SU-DHL-6 (cell line): ENCODE data around the gene GFOD1.

Experiments used
- H2AFZ ChIP-seq: fragments of 200-600 bp; sonication (generic); 2 replicates; pipeline ENCODE4 v1.6.1; 2014; ENCODE audit warnings: low read depth, mild to moderate bottlenecking, moderate library complexity, mixed read lengths, antibody characterized with exemption, low read length; ENCODE audit not compliant: severe bottlenecking
- H3F3A ChIP-seq: fragments of 200-600 bp; shearing (Covaris generic); 2 replicates; pipeline ENCODE4 v1.6.0; 2016; ENCODE audit warnings: antibody characterized with exemption, mild to moderate bottlenecking; ENCODE audit not compliant: insufficient read depth
- H3K27ac ChIP-seq: fragments of 200-600 bp; sonication (generic); 2 replicates; pipeline ENCODE4 v1.5.1; 2016; ENCODE audit warnings: low read depth, mild to moderate bottlenecking, low read length, moderate library complexity, mixed read lengths
- H3K27me3 ChIP-seq: fragments of 200-600 bp; sonication (generic), shearing (Covaris generic); 2 replicates; pipeline ENCODE4 v1.6.0; 2014; ENCODE audit warnings: mild to moderate bottlenecking, low read length
- H3K36me3 ChIP-seq: fragments of 200-600 bp; sonication (generic); 2 replicates; pipeline ENCODE4 v1.6.1; 2014; ENCODE audit warnings: mild to moderate bottlenecking, low read length, mixed read lengths
- H3K4me2 ChIP-seq: fragments of 300-600, 200-600 bp; shearing (Covaris generic), sonication (generic); 2 replicates; pipeline ENCODE4 v1.6.0; 2014; ENCODE audit warnings: low read length, low read depth, mild to moderate bottlenecking; ENCODE audit not compliant: poor library complexity, severe bottlenecking
- H3K4me3 ChIP-seq: fragments of 200-600 bp; sonication (generic); 2 replicates; pipeline ENCODE4 v1.5.1; 2014; ENCODE audit warnings: antibody characterized with exemption, low read length, mild to moderate bottlenecking, mixed read lengths; ENCODE audit not compliant: insufficient read depth, poor library complexity, severe bottlenecking
- H3K79me2 ChIP-seq: fragments of 200-600 bp; sonication (generic); 2 replicates; pipeline ENCODE4 v1.6.1; 2014; ENCODE audit warnings: mild to moderate bottlenecking, low read length, moderate library complexity; ENCODE audit not compliant: insufficient read depth
- H3K9ac ChIP-seq: fragments of 200-600 bp; sonication (generic); 2 replicates; pipeline ENCODE4 v1.7.0; 2014; ENCODE audit warnings: mild to moderate bottlenecking, low read length
- H3K9me2 ChIP-seq: fragments of 200-600 bp; sonication (generic); replicated peaks from 2 replicates; pipeline ENCODE4 v1.6.1; 2014; ENCODE audit warnings: low read length; ENCODE audit not compliant: insufficient read depth
- H3K9me3 ChIP-seq: fragments of 200-600 bp; sonication (generic); 2 replicates; pipeline ENCODE4 v1.6.1; 2014; ENCODE audit warnings: low read length, mixed read lengths; ENCODE audit not compliant: insufficient read depth
- H4K20me1 ChIP-seq: fragments of 200-600 bp; sonication (generic); 2 replicates; pipeline ENCODE4 v1.6.1; 2014; ENCODE audit warnings: low read depth, mild to moderate bottlenecking, antibody characterized with exemption, low read length, moderate library complexity, mixed read lengths
- CTCF ChIP-seq: fragments of 200-600 bp; sonication (generic); IDR thresholded peaks from one replicate; pipeline ENCODE4 v1.5.1; 2017; ENCODE audit warnings: antibody characterized with exemption, mild to moderate bottlenecking, low read length, moderate library complexity; ENCODE audit not compliant: insufficient read depth, poor library complexity, severe bottlenecking
- EZH2phosphoT487 ChIP-seq: fragments of 200-600 bp; sonication (generic), shearing (Covaris generic); conservative IDR thresholded peaks from 2 replicates; pipeline ENCODE4 v1.6.1; 2018; ENCODE audit warnings: mild to moderate bottlenecking, antibody characterized with exemption, low read length, moderate library complexity, mixed read lengths

Gene GFOD1

GRCh38 chr6:13409991-13410390 lies 77.4 kb downstream of the GFOD1 start:
- Histone ChIP-seq H3K36me3 (no peaks in the 10 kb centered on the region), H3F3A (no peaks in the 10 kb centered on the region), H3K79me2 (no peaks in the 10 kb centered on the region), H3K9me2 (no peaks in the 10 kb centered on the region), H3K4me2 (no peak overlapping the region), H2AFZ (no peak overlapping the region), H3K27ac (no peak overlapping the region), H3K9ac (no peak overlapping the region), H3K4me3 (no peak overlapping the region), H3K9me3 (no peaks in the 10 kb centered on the region), H3K27me3 (no peaks in the 10 kb centered on the region), H4K20me1 (no peaks in the 10 kb centered on the region)
- TF ChIP-seq CTCF, result no peak

GRCh38 chr6:13407709-13408695 lies 79.4 kb downstream of the GFOD1 start:
- Histone ChIP-seq H3K9me2 (no peaks in the 10 kb centered on the region), H3K27ac (no peak overlapping the region), H3K79me2 (no peaks in the 10 kb centered on the region), H3K4me3 (no peak overlapping the region), H3K4me2 (no peak overlapping the region), H3K27me3 (no peaks in the 10 kb centered on the region), H2AFZ (no peak overlapping the region), H4K20me1 (no peaks in the 10 kb centered on the region), H3K9ac (no peak overlapping the region), H3K9me3 (no peaks in the 10 kb centered on the region), H3K36me3 (no peaks in the 10 kb centered on the region), H3F3A (no peaks in the 10 kb centered on the region)
- TF ChIP-seq EZH2phosphoT487 (no peak), CTCF (no peak)

GRCh38 chr6:13407368-13407708 lies 80.1 kb downstream of the GFOD1 start:
- Histone ChIP-seq H3K79me2 (no peaks in the 10 kb centered on the region), H3K4me2 (no peak overlapping the region), H3K9me2 (no peaks in the 10 kb centered on the region), H3K4me3 (no peak overlapping the region), H3K9ac (no peak overlapping the region), H3K27ac (no peak overlapping the region), H3F3A (no peaks in the 10 kb centered on the region), H3K27me3 (no peaks in the 10 kb centered on the region), H3K36me3 (no peaks in the 10 kb centered on the region), H2AFZ (no peak overlapping the region), H4K20me1 (no peaks in the 10 kb centered on the region), H3K9me3 (no peaks in the 10 kb centered on the region)
- TF ChIP-seq EZH2phosphoT487, result no peak

GRCh38 chr6:13406781-13407180 lies 80.6 kb downstream of the GFOD1 start:
- no peaks in the 10 kb centered on the region for H3K9me2 ChIP-seq
- no peaks in the 10 kb centered on the region for H4K20me1 ChIP-seq
- H3F3A ChIP-seq, result no peaks in the 10 kb centered on the region
- no peak overlapping the region for H3K4me3 ChIP-seq
- H2AFZ ChIP-seq, result no peak overlapping the region
- no peak for TF ChIP-seq EZH2phosphoT487
- TF ChIP-seq CTCF, result no peak
- H3K9ac ChIP-seq, result no peak overlapping the region
- H3K36me3 ChIP-seq, result no peaks in the 10 kb centered on the region
- no peaks in the 10 kb centered on the region for H3K27me3 ChIP-seq
- H3K27ac ChIP-seq, result no peak overlapping the region
- no peaks in the 10 kb centered on the region for H3K79me2 ChIP-seq
- H3K4me2 ChIP-seq, result no peak overlapping the region
- no peaks in the 10 kb centered on the region for H3K9me3 ChIP-seq
